H9 (cell line): ENCODE data around the gene DPP7. TPM values are rescaled to one million over a fixed set of nuclear protein-coding genes. Genes with fewer than 3 reads are reported as not detected.

ENCODE experiments used
- DNase-seq: peaks from one replicate; pipeline ENCODE4 v3.0.0-alpha.2; 2017
- H2AFZ ChIP-seq: one replicate; pipeline ENCODE4 v1.6.1; 2013; ENCODE audit warnings: mild to moderate bottlenecking, low read length, control low read depth, moderate library complexity
- H2AK5ac ChIP-seq: 2 replicates; pipeline ENCODE4 v1.6.1; 2013; ENCODE audit warnings: low read length, control low read depth, mixed read lengths; ENCODE audit not compliant: insufficient read length
- H2BK120ac ChIP-seq: one replicate; pipeline ENCODE4 v1.6.1; 2013; ENCODE audit warnings: low read depth, mild to moderate bottlenecking, low read length, control low read depth, inconsistent platforms; ENCODE audit not compliant: poor library complexity, severe bottlenecking
- H2BK12ac ChIP-seq: 2 replicates; pipeline ENCODE4 v1.6.1; 2013; ENCODE audit warnings: low read length, control low read depth, mixed read lengths, low read depth; ENCODE audit not compliant: insufficient read length
- H2BK15ac ChIP-seq: 2 replicates; pipeline ENCODE4 v1.6.1; 2013; ENCODE audit warnings: low read depth, low read length, control low read depth
- H2BK20ac ChIP-seq: one replicate; pipeline ENCODE4 v1.6.1; 2013; ENCODE audit warnings: low read depth, mild to moderate bottlenecking, low read length, control low read depth, inconsistent platforms; ENCODE audit not compliant: poor library complexity, severe bottlenecking
- H2BK5ac ChIP-seq: 2 replicates; pipeline ENCODE4 v1.6.1; 2013; ENCODE audit warnings: low read length, control low read depth, mixed read lengths; ENCODE audit not compliant: insufficient read length
- H3K14ac ChIP-seq: 2 replicates; pipeline ENCODE4 v1.6.1; 2013; ENCODE audit warnings: low read length, control low read depth; ENCODE audit not compliant: insufficient read depth
- H3K18ac ChIP-seq: 2 replicates; pipeline ENCODE4 v1.6.1; 2013; ENCODE audit warnings: low read depth, mild to moderate bottlenecking, mixed read lengths, low read length, control low read depth; ENCODE audit not compliant: insufficient read length
- H3K23ac ChIP-seq: 2 replicates; pipeline ENCODE4 v1.6.1; 2013; ENCODE audit warnings: low read length, control low read depth, mixed read lengths, low read depth; ENCODE audit not compliant: insufficient read length
- H3K23me2 ChIP-seq: 2 replicates; pipeline ENCODE4 v1.6.1; 2013; ENCODE audit warnings: low read depth, mild to moderate bottlenecking, mixed read lengths, low read length, control low read depth; ENCODE audit not compliant: insufficient read length, poor library complexity, severe bottlenecking
- H3K27ac ChIP-seq: 2 replicates; pipeline ENCODE4 v1.5.1; 2013; ENCODE audit warnings: low read length, control low read depth, mixed read lengths, low read depth; ENCODE audit not compliant: insufficient read length
- H3K27me3 ChIP-seq: 2 replicates; pipeline ENCODE4 v1.6.1; 2013; ENCODE audit warnings: low read length, control low read depth, inconsistent platforms; ENCODE audit not compliant: insufficient read depth
- H3K4ac ChIP-seq: 2 replicates; pipeline ENCODE4 v1.6.1; 2013; ENCODE audit warnings: low read depth, mild to moderate bottlenecking, control low read depth, inconsistent platforms, low read length, moderate library complexity
- H3K4me1 ChIP-seq: 2 replicates; pipeline ENCODE4 v1.6.1; 2013; ENCODE audit warnings: low read length, control low read depth, inconsistent platforms; ENCODE audit not compliant: insufficient read depth
- H3K4me2 ChIP-seq: 2 replicates; pipeline ENCODE4 v1.6.1; 2013; ENCODE audit warnings: low read length, control low read depth, mixed read lengths; ENCODE audit not compliant: insufficient read length, insufficient read depth
- H3K56ac ChIP-seq: 2 replicates; pipeline ENCODE4 v1.6.1; 2013; ENCODE audit warnings: low read depth, mild to moderate bottlenecking, mixed read lengths, low read length, control low read depth; ENCODE audit not compliant: insufficient read length
- H3K79me1 ChIP-seq: 2 replicates; pipeline ENCODE4 v1.6.1; 2013; ENCODE audit warnings: low read depth, mild to moderate bottlenecking, moderate library complexity, low read length, control low read depth, inconsistent platforms; ENCODE audit not compliant: insufficient read depth, poor library complexity, severe bottlenecking
- H3K79me2 ChIP-seq: 2 replicates; pipeline ENCODE4 v1.6.1; 2013; ENCODE audit warnings: low read length, control low read depth, inconsistent platforms; ENCODE audit not compliant: insufficient read depth
- H3K9ac ChIP-seq: 2 replicates; pipeline ENCODE4 v1.6.1; 2013; ENCODE audit warnings: low read length, control low read depth, mixed read lengths; ENCODE audit not compliant: insufficient read length; ENCODE audit errors: extremely low read depth
- H3K9me3 ChIP-seq: one replicate; pipeline ENCODE4 v1.6.1; 2013; ENCODE audit warnings: low read depth, low read length, inconsistent platforms; ENCODE audit not compliant: control insufficient read depth
- H3T11ph ChIP-seq: one replicate; pipeline ENCODE4 v1.6.1; 2013; ENCODE audit warnings: mild to moderate bottlenecking, low read length, control low read depth, inconsistent platforms
- H4K20me1 ChIP-seq: one replicate; pipeline ENCODE4 v1.6.1; 2013; ENCODE audit not compliant: control insufficient read depth, insufficient read length, insufficient read depth
- H4K5ac ChIP-seq: 2 replicates; pipeline ENCODE4 v1.6.1; 2013; ENCODE audit warnings: low read depth, mild to moderate bottlenecking, mixed read lengths, low read length, control low read depth; ENCODE audit not compliant: insufficient read length
- H4K8ac ChIP-seq: replicated peaks from 2 replicates; pipeline ENCODE4 v1.6.1; 2013; ENCODE audit warnings: low read length, control low read depth, mixed read lengths, low read depth; ENCODE audit not compliant: insufficient read length
- H4K91ac ChIP-seq: 2 replicates; pipeline ENCODE4 v1.6.1; 2013; ENCODE audit warnings: low read depth, mild to moderate bottlenecking, moderate library complexity, mixed read lengths, low read length, control low read depth; ENCODE audit not compliant: insufficient read length
- H3K27ac Mint-ChIP-seq, 3 experiments: 2 replicates in 2 of 3; 3 replicates in 1 of 3; pipeline ENCODE4 v1.8.0; 2020 to 2021; ENCODE audit warnings: mixed read lengths in 3 of 3, mild to moderate bottlenecking in 1 of 3, moderate library complexity in 1 of 3
- H3K27me3 Mint-ChIP-seq: 2 replicates; pipeline ENCODE4 v1.8.0; 2021; ENCODE audit warnings: low read depth, mild to moderate bottlenecking, moderate library complexity, mixed read lengths
- H3K36me3 Mint-ChIP-seq, 3 experiments: 2 replicates in 2 of 3; 3 replicates in 1 of 3; pipeline ENCODE4 v1.8.0; 2020 to 2021; ENCODE audit warnings: low read depth in 3 of 3, mixed read lengths in 3 of 3; ENCODE audit not compliant: insufficient read depth in 1 of 3
- H3K4me1 Mint-ChIP-seq, 2 experiments: 2 replicates each; pipeline ENCODE4 v1.8.0; 2020; ENCODE audit warnings: mixed read lengths in 2 of 2
- H3K4me3 Mint-ChIP-seq, 2 experiments: 2 replicates in 1 of 2; 3 replicates in 1 of 2; pipeline ENCODE4 v1.8.0; 2020 to 2021; ENCODE audit warnings: mild to moderate bottlenecking in 2 of 2, mixed read lengths in 2 of 2, moderate library complexity in 1 of 2
- H3K9me3 Mint-ChIP-seq, 2 experiments: 2 replicates in 1 of 2; 3 replicates in 1 of 2; pipeline ENCODE4 v1.8.0; 2020; ENCODE audit warnings: mild to moderate bottlenecking in 2 of 2, mixed read lengths in 2 of 2, moderate library complexity in 1 of 2
- CTCF ChIP-seq: fragments of 200-600 bp; sonication (generic); conservative IDR thresholded peaks from 3 replicates; pipeline ENCODE4 v1.8.0; 2021; ENCODE audit warnings: antibody characterized with exemption, mild to moderate bottlenecking
- WGBS: extraction: QIAGEN DNeasy Blood & Tissue Kit; methylation state at CpG from one replicate; pipeline ENCODE4 v1.1.7; 2013; ENCODE audit warnings: missing lambda C conversion rate, low lambda C conversion rate, mixed read lengths; ENCODE audit not compliant: insufficient read length; ENCODE audit errors: extremely low coverage; 5-methylcytosine and 5-hydroxymethylcytosine counted together
- total RNA-seq: library from RNA; stranded (reverse); gene quantifications from 2 replicates; pipeline ENCODE4 v1.2.1, GENCODE V29; 2021

The DPP7 gene
- total RNA-seq, 1 experiment from 2014 or later = 29.4 TPM

- H3T11ph ChIP-seq = no peak overlapping the region
- H3K9me3 ChIP-seq = no peaks in the 10 kb centered on the region
- H2BK120ac ChIP-seq = no peak overlapping the region
- no peak for TF ChIP-seq CTCF
- no peak overlapping the region for H4K8ac ChIP-seq
- WGBS = no CpG with 5 or more reads among the region's 28 CpGs
- H3K27ac ChIP-seq = no peak overlapping the region
- H3K4ac ChIP-seq = no peak overlapping the region
- H4K5ac ChIP-seq = no peak overlapping the region
- no peak overlapping the region for H3K4me3 Mint-ChIP-seq
- no peak overlapping the region for H2AK5ac ChIP-seq
- no peak overlapping the region for H3K9ac ChIP-seq
- H3K9me3 Mint-ChIP-seq = no peaks in the 10 kb centered on the region
- no peak overlapping the region for H4K91ac ChIP-seq
- H3K79me1 ChIP-seq = no peaks in the 10 kb centered on the region
- no peak overlapping the region for H3K4me2 ChIP-seq
- H2BK15ac ChIP-seq = no peak overlapping the region
- no peaks in the 10 kb centered on the region for H3K79me2 ChIP-seq
- H3K36me3 Mint-ChIP-seq = peaks cover 0 to 10% (median 0%) of the 10 kb centered on the region in 3 experiments; a peak in 3 of 7 replicates
- H2AFZ ChIP-seq = no peak overlapping the region
- no peak overlapping the region; a peak in 1 of 7 replicates for H3K27ac Mint-ChIP-seq
- no peak overlapping the region for H3K56ac ChIP-seq
- H3K27me3 ChIP-seq = peaks cover 4% of the 10 kb centered on the region; the same call in 1 of the 2 replicates
- H4K20me1 ChIP-seq = no peaks in the 10 kb centered on the region
- H3K14ac ChIP-seq = no peak overlapping the region
- H3K4me1 Mint-ChIP-seq = no peaks in the 10 kb centered on the region
- no peak for DNase-seq
- no peak overlapping the region for H3K23ac ChIP-seq
- H3K18ac ChIP-seq = no peak overlapping the region
- no peaks in the 10 kb centered on the region for H3K4me1 ChIP-seq
- H3K27me3 Mint-ChIP-seq = peaks cover 21% of the 10 kb centered on the region
- H3K23me2 ChIP-seq = no peaks in the 10 kb centered on the region
- no peak overlapping the region for H2BK20ac ChIP-seq
- H2BK5ac ChIP-seq = no peak overlapping the region
- H2BK12ac ChIP-seq = no peak overlapping the region
Measured at GRCh38 chr9:137110911-137111787, 3.4 kb downstream of the DPP7 start.
